Stimulated activated CD4-positive, alpha-beta T cell treated with anti-CD3 and anti-CD28 coated beads, Interleukin-1b, Interleukin-23, amount 100 ng/mL, for 1 hour (primary cell): ENCODE results near the gene NKX2-3.

Experiments used
- DNase-seq, 2 donors: peaks; one replicate each; pipeline ENCODE4 v3.0.0-alpha.2; 2020; ENCODE audit warnings: low read depth in 2 of 2

Gene NKX2-3

GRCh38 chr10:99579971-99580370, 47.2 kb downstream of the NKX2-3 start:
- DNase-seq = no peak

- no peak for DNase-seq
These were observed 49.6 kb downstream of the NKX2-3 start for GRCh38 chr10:99582255-99582770.

- no peak for DNase-seq
These were observed 50.9 kb downstream of the NKX2-3 start for GRCh38 chr10:99583687-99584086.
